ENCODE results near the gene NUCB1. TPM values are rescaled to one million over a fixed set of nuclear protein-coding genes. Genes with fewer than 3 reads are reported as not detected.
A peak's percentile ranks its signal among the peaks of the same experiment; 100 is the strongest.
"Not testable (repeated sequence)": the region's sequence is repeated elsewhere in the genome, so short reads cannot be mapped to it uniquely, and the experiment has no call there.

Gene NUCB1
- polyA plus RNA-seq, 3 donors, result 80.9 to 178 (median 108) TPM

DNA sequence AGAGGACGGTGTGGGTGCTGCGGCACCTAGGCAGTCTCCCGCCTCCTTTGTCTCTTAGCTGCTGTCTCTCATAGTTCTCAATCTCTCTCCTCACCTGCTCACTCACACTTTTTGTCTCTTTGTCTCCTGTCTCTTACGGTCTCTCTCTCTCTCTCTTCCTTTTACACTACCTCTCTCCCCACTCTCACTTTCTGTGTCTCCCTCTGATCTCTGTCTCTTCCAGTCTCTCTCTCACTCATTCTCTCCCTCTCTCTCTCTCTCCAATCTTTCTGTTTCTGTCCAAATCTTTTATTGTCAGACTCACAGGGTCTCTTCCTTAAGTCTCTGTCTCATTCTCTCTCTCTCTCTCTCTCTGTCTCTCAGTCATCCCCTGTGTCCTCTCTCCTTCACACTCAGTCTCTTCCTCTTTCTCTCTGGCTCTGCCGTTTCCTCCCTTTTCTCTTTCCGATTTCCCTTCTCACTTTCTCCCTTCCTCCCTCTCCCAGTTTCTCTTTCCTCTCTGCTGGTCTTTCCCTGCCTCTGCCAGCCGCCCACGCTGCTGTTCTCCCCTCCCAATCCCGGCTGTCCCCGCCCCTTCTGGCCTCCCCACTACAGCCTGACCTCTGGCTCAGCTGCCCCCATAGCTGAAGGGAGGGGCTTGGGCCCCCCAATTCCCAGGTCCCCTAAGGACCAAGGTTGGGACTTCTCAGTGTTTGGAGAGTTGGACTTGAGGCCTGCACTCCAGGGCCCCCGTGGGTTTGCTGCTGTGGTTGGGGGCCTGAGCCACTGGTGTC lies 31.8 kb upstream of the NUCB1 start, which contains the start of gene PLEKHA4:
PLEKHA4 (minus strand) TSS at position 504 of the 773 bp plus-strand sequence. CDS start 997 bp downstream, outside the sequence.
- H3K79me2 ChIP-seq (ENCODE audit: insufficient read depth, low read length), result peaks cover 11% of the 10 kb centered on the region
- WGBS (ENCODE audit: insufficient coverage), result 48% methylated on average over 5 of the region's 11 CpGs
- no peaks in the 10 kb centered on the region for H3K9me3 ChIP-seq (replicated peaks in 1 of 2; ENCODE audit: control insufficient read depth in 1 of 2, insufficient read depth in 1 of 2, low read length in 2 of 2)
- H3K4me2 ChIP-seq (replicated peaks; ENCODE audit: extremely low read depth, low read length, poor library complexity, severe bottlenecking), result no peak within 1 kb of the TSS
- peaks cover 12 to 17% (median 13%) of the 10 kb centered on the region in 3 donors for H3K27me3 Mint-ChIP-seq (ENCODE audit: low read depth in 3 of 3)
- H4K20me1 ChIP-seq (ENCODE audit: insufficient read depth, low read length), result peaks cover 10% of the 10 kb centered on the region
- peak within 1 kb of the TSS in 4 of 7 donors; percentile 1 to 73 (median 49) for H3K27ac Mint-ChIP-seq
- H3K36me3 ChIP-seq (replicated peaks in 1 of 2; ENCODE audit: control insufficient read depth in 1 of 2, insufficient read depth in 2 of 2, low read length in 2 of 2), result peaks cover 0 to under 1% of the 10 kb centered on the region in 2 donors
- H2AFZ ChIP-seq (ENCODE audit: insufficient read depth, low read depth, low read length, poor library complexity, severe bottlenecking), result no peak within 1 kb of the TSS
- H3K9me3 Mint-ChIP-seq, result peaks cover 0 to 10% (median 5%) of the 10 kb centered on the region in 7 donors
- peaks cover 5 to 10% of the 10 kb centered on the region in 2 donors for H3K36me3 Mint-ChIP-seq
- peak in 1 of 3 donors; percentile 44 for DNase-seq
- no peak within 1 kb of the TSS for H3K4me3 ChIP-seq (replicated peaks in 1 of 3; ENCODE audit: low read depth in 2 of 3, low read length in 3 of 3)
- H3K4me1 Mint-ChIP-seq, result peaks cover 11% of the 10 kb centered on the region
- H3K9ac ChIP-seq (ENCODE audit: insufficient read depth, low read length, poor library complexity, severe bottlenecking), result no peak within 1 kb of the TSS
- intact Hi-C loops (cut with micrococcal nuclease), result no loop called here
- TF ChIP-seq, protein P1, sequence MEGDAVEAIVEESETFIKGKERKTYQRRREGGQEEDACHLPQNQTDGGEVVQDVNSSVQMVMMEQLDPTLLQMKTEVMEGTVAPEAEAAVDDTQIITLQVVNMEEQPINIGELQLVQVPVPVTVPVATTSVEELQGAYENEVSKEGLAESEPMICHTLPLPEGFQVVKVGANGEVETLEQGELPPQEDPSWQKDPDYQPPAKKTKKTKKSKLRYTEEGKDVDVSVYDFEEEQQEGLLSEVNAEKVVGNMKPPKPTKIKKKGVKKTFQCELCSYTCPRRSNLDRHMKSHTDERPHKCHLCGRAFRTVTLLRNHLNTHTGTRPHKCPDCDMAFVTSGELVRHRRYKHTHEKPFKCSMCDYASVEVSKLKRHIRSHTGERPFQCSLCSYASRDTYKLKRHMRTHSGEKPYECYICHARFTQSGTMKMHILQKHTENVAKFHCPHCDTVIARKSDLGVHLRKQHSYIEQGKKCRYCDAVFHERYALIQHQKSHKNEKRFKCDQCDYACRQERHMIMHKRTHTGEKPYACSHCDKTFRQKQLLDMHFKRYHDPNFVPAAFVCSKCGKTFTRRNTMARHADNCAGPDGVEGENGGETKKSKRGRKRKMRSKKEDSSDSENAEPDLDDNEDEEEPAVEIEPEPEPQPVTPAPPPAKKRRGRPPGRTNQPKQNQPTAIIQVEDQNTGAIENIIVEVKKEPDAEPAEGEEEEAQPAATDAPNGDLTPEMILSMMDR (IDR thresholded peaks at IDR 0.05), result no peak
- no peak within 1 kb of the TSS for H3K27ac ChIP-seq (ENCODE audit: low read depth in 1 of 2, low read length in 2 of 2)
- H3K4me3 Mint-ChIP-seq, result peak within 1 kb of the TSS in 1 of 2 donors; percentile 50
- peaks cover 13% of the 10 kb centered on the region in 2 donors for H3K4me1 ChIP-seq (ENCODE audit: control insufficient read depth in 1 of 2, insufficient read depth in 2 of 2, low read length in 2 of 2)
- H3K27me3 ChIP-seq (ENCODE audit: control insufficient read depth in 2 of 2, insufficient read depth in 2 of 2, low read length in 2 of 2), result peaks cover 0 to 9% of the 10 kb centered on the region in 2 donors

DNA sequence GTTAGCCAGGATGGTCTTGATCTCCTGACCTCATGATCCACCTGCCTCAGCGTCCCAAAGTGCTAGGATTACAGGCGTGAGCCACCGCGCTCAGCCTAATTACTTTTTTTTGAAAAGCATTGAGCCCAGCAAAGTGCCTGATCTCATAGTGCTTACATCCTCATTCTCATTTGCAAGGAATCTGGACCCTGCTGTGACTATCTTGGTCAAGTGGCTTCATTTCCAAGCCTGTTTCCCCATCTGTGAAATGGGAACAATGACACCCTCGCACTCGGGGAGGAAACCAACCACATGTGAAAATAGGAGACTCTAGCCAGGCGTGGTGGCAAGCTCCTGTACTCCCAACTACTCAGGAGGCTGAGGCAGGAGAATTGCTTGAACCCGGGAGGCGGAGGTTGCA lies 30.1 kb upstream of the NUCB1 start:
- Histone ChIP-seq H2AFZ (ENCODE audit: insufficient read depth, low read depth, low read length, poor library complexity, severe bottlenecking) (no peak overlapping the region), H3K9ac (ENCODE audit: insufficient read depth, low read length, poor library complexity, severe bottlenecking) (no peak overlapping the region), H3K27ac (ENCODE audit: low read depth in 1 of 2, low read length in 2 of 2) (no peak overlapping the region), H3K4me3 (replicated peaks in 1 of 3; ENCODE audit: low read depth in 2 of 3, low read length in 3 of 3) (no peak overlapping the region), H3K36me3 (replicated peaks in 1 of 2; ENCODE audit: control insufficient read depth in 1 of 2, insufficient read depth in 2 of 2, low read length in 2 of 2) (peaks cover 8% of the 10 kb centered on the region in 2 donors), H3K4me2 (replicated peaks; ENCODE audit: extremely low read depth, low read length, poor library complexity, severe bottlenecking) (no peak overlapping the region), H3K9me3 (replicated peaks in 1 of 2; ENCODE audit: control insufficient read depth in 1 of 2, insufficient read depth in 1 of 2, low read length in 2 of 2) (no peaks in the 10 kb centered on the region), H3K4me1 (ENCODE audit: control insufficient read depth in 1 of 2, insufficient read depth in 2 of 2, low read length in 2 of 2) (peaks cover 28% of the 10 kb centered on the region in 2 donors), H4K20me1 (ENCODE audit: insufficient read depth, low read length) (peaks cover 28% of the 10 kb centered on the region), H3K79me2 (ENCODE audit: insufficient read depth, low read length) (peaks cover 26% of the 10 kb centered on the region), H3K27me3 (ENCODE audit: control insufficient read depth in 2 of 2, insufficient read depth in 2 of 2, low read length in 2 of 2) (peaks cover 0 to 9% of the 10 kb centered on the region in 2 donors)
- Mint-ChIP-seq H3K27ac (no peak overlapping the region), H3K9me3 (peaks cover 5 to 16% (median 8%) of the 10 kb centered on the region in 7 donors), H3K4me1 (peaks cover 25% of the 10 kb centered on the region), H3K36me3 (peaks cover 19 to 27% of the 10 kb centered on the region in 2 donors), H3K4me3 (no peak overlapping the region), H3K27me3 (ENCODE audit: low read depth in 3 of 3) (peaks cover 7 to 20% (median 17%) of the 10 kb centered on the region in 3 donors)
- no peak for DNase-seq
- 86% methylated on average over 5 of the region's 9 CpGs for WGBS (ENCODE audit: insufficient coverage)
- TF ChIP-seq, protein P1 (IDR thresholded peaks at IDR 0.05), result no peak
- intact Hi-C loops (cut with micrococcal nuclease), result loop anchor here in 1 of 2 donors (10.0 kb wide), 1 partner anchor 545 kb away; the partner anchor contains the start of gene EMP3

DNA sequence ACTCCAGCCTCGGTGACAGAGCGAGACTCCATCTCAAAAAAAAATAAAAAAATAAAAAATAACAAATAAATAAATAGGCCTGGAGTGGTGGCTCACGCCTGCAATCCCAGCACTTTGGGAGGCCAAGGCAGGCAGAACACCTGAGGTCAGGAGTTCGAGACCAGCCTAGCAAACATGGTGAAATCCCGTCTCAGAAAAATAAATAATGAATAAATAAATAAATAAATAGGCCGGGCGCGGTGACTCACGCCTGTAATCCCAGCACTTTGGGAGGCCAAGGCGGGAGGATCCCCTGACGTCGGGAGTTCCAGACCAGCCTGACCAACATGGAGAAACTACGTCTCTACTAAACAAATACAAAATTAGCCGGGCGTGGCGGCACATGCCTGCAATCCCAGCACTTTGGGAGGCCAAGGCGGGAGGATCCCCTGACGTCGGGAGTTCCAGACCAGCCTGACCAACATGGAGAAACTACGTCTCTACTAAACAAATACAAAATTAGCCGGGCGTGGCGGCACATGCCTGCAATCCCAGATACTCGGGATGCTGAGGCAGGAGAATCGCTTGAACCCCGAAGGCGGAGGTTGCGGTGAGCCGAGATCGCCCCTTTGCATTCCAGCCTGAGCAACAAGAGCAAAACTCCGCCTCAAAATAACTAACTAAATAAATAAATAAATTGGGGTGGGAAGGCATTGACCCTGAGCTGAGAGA lies 28.5 kb upstream of the NUCB1 start:
- peaks cover 6 to 20% (median 7%) of the 10 kb centered on the region in 3 donors for H3K27me3 Mint-ChIP-seq (ENCODE audit: low read depth in 3 of 3)
- intact Hi-C loops (cut with micrococcal nuclease), result loop anchor here in 1 of 2 donors (10.0 kb wide), 1 partner anchor 547 kb away; the partner anchor contains the start of gene EMP3

More for the DNA sequence above, 28.5 kb upstream of the NUCB1 start:
- H3K4me2 ChIP-seq (replicated peaks; ENCODE audit: extremely low read depth, low read length, poor library complexity, severe bottlenecking); H3K9ac ChIP-seq (ENCODE audit: insufficient read depth, low read length, poor library complexity, severe bottlenecking); H3K9me3 ChIP-seq (replicated peaks in 1 of 2; ENCODE audit: control insufficient read depth in 1 of 2, insufficient read depth in 1 of 2, low read length in 2 of 2); H2AFZ ChIP-seq (ENCODE audit: insufficient read depth, low read depth, low read length, poor library complexity, severe bottlenecking); DNase-seq; H3K27me3 ChIP-seq (ENCODE audit: control insufficient read depth in 2 of 2, insufficient read depth in 2 of 2, low read length in 2 of 2): not testable (repeated sequence)
- Histone ChIP-seq H3K4me1 (ENCODE audit: control insufficient read depth in 1 of 2, insufficient read depth in 2 of 2, low read length in 2 of 2) (peaks cover 42% of the 10 kb centered on the region in 2 donors), H3K36me3 (replicated peaks in 1 of 2; ENCODE audit: control insufficient read depth in 1 of 2, insufficient read depth in 2 of 2, low read length in 2 of 2) (peaks cover 18 to 20% of the 10 kb centered on the region in 2 donors), H4K20me1 (ENCODE audit: insufficient read depth, low read length) (peaks cover 43% of the 10 kb centered on the region), H3K27ac (ENCODE audit: low read depth in 1 of 2, low read length in 2 of 2) (peak overlapping the region in 1 of 2 donors; percentile 100), H3K4me3 (replicated peaks in 1 of 3; ENCODE audit: low read depth in 2 of 3, low read length in 3 of 3) (peak overlapping the region in 1 of 3 experiments; percentile 90), H3K79me2 (ENCODE audit: insufficient read depth, low read length) (peaks cover 37% of the 10 kb centered on the region)
- Mint-ChIP-seq H3K27ac (peak overlapping the region; percentile 11 to 100 (median 100)), H3K4me1 (peaks cover 37% of the 10 kb centered on the region), H3K36me3 (peaks cover 32 to 43% of the 10 kb centered on the region in 2 donors), H3K9me3 (peaks cover 5 to 16% (median 8%) of the 10 kb centered on the region in 7 donors), H3K4me3 (peak overlapping the region in 1 of 2 donors; percentile 98)
- WGBS (ENCODE audit: insufficient coverage), result no CpG with 5 or more reads among the region's 31 CpGs
